K562 (cell line): ENCODE measurements around the gene COL23A1. TPM values are rescaled to one million over a fixed set of nuclear protein-coding genes. Genes with fewer than 3 reads are reported as not detected.
A peak's percentile ranks its signal among the peaks of the same experiment; 100 is the strongest.

ENCODE experiments used
- ATAC-seq: fragments of 200-7000 bp; cut with Tn5 transposase; 3 replicates; pipeline ENCODE4 v1.9.1; 2020; ENCODE audit warnings: moderate library complexity
- BruUV-seq: library from RNA; stranded (reverse); fragments of 400-500 nt; replicated peaks from 2 replicates; lab custom pipeline; 2021; lab: Mats Ljungman, UMichigan
- CTCF ChIA-PET: fragments of 300-600 bp; formaldehyde crosslinking; extraction: SDS; loops from one replicate; lab custom pipeline; 2021; ENCODE audit warnings: low intra/inter-chr PET ratio; lab: Yijun Ruan, JAX
- POLR2A ChIA-PET: fragments of 300-600, 350-650 bp; sonication (Branson Sonifier 250); formaldehyde crosslinking; extraction: SDS; loops from one replicate; lab custom pipeline; 2021; ENCODE audit warnings: antibody characterized with exemption, inconsistent platforms; lab: Yijun Ruan, JAX
- DNase-seq, 4 experiments: peaks; one replicate each; pipeline versions ENCODE4 v3.0.0 to v3.0.0-alpha.2; 2011 to 2018; ENCODE audit warnings: low spot score in 3 of 4, mixed read lengths in 3 of 4; ENCODE audit errors: extremely low read depth in 1 of 4
- FAIRE-seq: peaks from 2 replicates; lab custom pipeline; 2011; peaks lifted over from hg19 to GRCh38; lab: Jason Lieb, UNC
- H2AFZ ChIP-seq: 2 replicates; pipeline ENCODE4 v1.6.0; 2011; ENCODE audit warnings: low read depth, low read length, control low read depth, inconsistent platforms
- H3K27ac ChIP-seq: fragments of 200-600 bp; 3 replicates; pipeline ENCODE4 v1.8.0; 2011; ENCODE audit warnings: low read depth, mild to moderate bottlenecking, control low read depth, inconsistent platforms, low read length, moderate library complexity, mixed read lengths; ENCODE audit errors: extremely low read depth
- H3K27me3 ChIP-seq, 2 experiments: fragments of 300-600 bp in 1 of 2; 2 replicates in 1 of 2; 3 replicates in 1 of 2; pipeline versions ENCODE4 v1.6.0 to v1.8.0; 2011; ENCODE audit warnings: inconsistent platforms in 2 of 2, low read length in 2 of 2, mild to moderate bottlenecking in 1 of 2, mixed read lengths in 1 of 2, moderate library complexity in 1 of 2; ENCODE audit not compliant: control insufficient read depth in 2 of 2, insufficient read depth in 2 of 2
- H3K36me3 ChIP-seq: fragments of 300-600 bp; 3 replicates; pipeline ENCODE4 v1.8.0; 2011; ENCODE audit warnings: mild to moderate bottlenecking, low read length, inconsistent platforms; ENCODE audit not compliant: control insufficient read depth, insufficient read depth
- H3K4me1 ChIP-seq, 2 experiments: fragments of 200-600 bp in 1 of 2; replicated peaks in 1 of 2; 2 replicates in 1 of 2; 3 replicates in 1 of 2; pipeline versions ENCODE4 v1.5.1 to v1.8.0; 2011; ENCODE audit warnings: inconsistent platforms in 2 of 2, low read length in 2 of 2, mild to moderate bottlenecking in 1 of 2, mixed read lengths in 1 of 2, moderate library complexity in 1 of 2; ENCODE audit not compliant: control insufficient read depth in 2 of 2, insufficient read depth in 2 of 2
- H3K4me2 ChIP-seq: 2 replicates; pipeline ENCODE4 v1.6.1; 2011; ENCODE audit warnings: low read length, control low read depth, inconsistent platforms, mixed read lengths; ENCODE audit not compliant: insufficient read depth
- H3K4me3 ChIP-seq: fragments of 200-600 bp; sonication (generic), shearing (Covaris generic); 2 replicates; pipeline ENCODE4 v1.5.1; 2016; ENCODE audit warnings: control low read depth, inconsistent platforms
- H3K79me2 ChIP-seq: fragments of 200-600 bp; 3 replicates; pipeline ENCODE4 v1.8.0; 2011; ENCODE audit warnings: low read length, inconsistent platforms; ENCODE audit not compliant: control insufficient read depth, insufficient read depth
- H3K9ac ChIP-seq, 2 experiments: 2 replicates each; pipeline versions ENCODE4 v1.6.0 to v1.6.1; 2011; ENCODE audit warnings: low read depth in 2 of 2, low read length in 2 of 2, control low read depth in 1 of 2, inconsistent platforms in 1 of 2, mild to moderate bottlenecking in 1 of 2, mixed read lengths in 1 of 2; ENCODE audit not compliant: insufficient read depth in 1 of 2
- H3K9me1 ChIP-seq: one replicate; pipeline ENCODE4 v1.6.0; 2011; ENCODE audit warnings: inconsistent platforms, mild to moderate bottlenecking, low read length, moderate library complexity; ENCODE audit not compliant: control insufficient read depth, insufficient read depth
- H3K9me3 ChIP-seq: replicated peaks from 2 replicates; pipeline ENCODE4 v1.5.1; 2011; ENCODE audit warnings: low read depth, low read length, inconsistent platforms; ENCODE audit not compliant: control insufficient read depth, insufficient read depth
- H4K20me1 ChIP-seq: replicated peaks from 2 replicates; pipeline ENCODE4 v1.6.1; 2011; ENCODE audit warnings: low read length, inconsistent platforms, mixed read lengths; ENCODE audit not compliant: control insufficient read depth, insufficient read depth
- ARHGAP35 ChIP-seq: fragments of 450-650 bp; IDR thresholded peaks from 2 replicates; pipeline ENCODE4 v1.6.1; 2018; ENCODE audit not compliant: partially characterized antibody
- ARNT ChIP-seq, 2 experiments: fragments of 450-650 bp; IDR thresholded peaks; 2 replicates each; pipeline ENCODE4 v1.6.1; 2016; ENCODE audit warnings: mild to moderate bottlenecking in 1 of 2
- CBFA2T3 ChIP-seq: fragments of 450-650 bp; IDR thresholded peaks from 2 replicates; pipeline ENCODE4 v1.6.1; 2017
- ETV5 ChIP-seq: sonication (generic); formaldehyde crosslinking; IDR thresholded peaks from 2 replicates; pipeline ENCODE4 v1.4.0; 2020; ENCODE audit warnings: low read depth, mild to moderate bottlenecking, missing genetic modification reagents
- FOXA1 ChIP-seq: fragments of 450-650 bp; IDR thresholded peaks from 2 replicates; pipeline ENCODE4 v1.6.1; 2016; ENCODE audit warnings: mild to moderate bottlenecking, borderline replicate concordance
- HMGN3 ChIP-seq: IDR thresholded peaks from 2 replicates; pipeline ENCODE4 v1.6.1; 2011; ENCODE audit warnings: borderline replicate concordance, low read depth, mild to moderate bottlenecking, mixed read lengths, low read length; ENCODE audit not compliant: insufficient read length; ENCODE audit errors: extremely low read depth
- HNRNPH1 ChIP-seq: fragments of 200-400 bp; formaldehyde crosslinking; optimal IDR thresholded peaks from 2 replicates; pipeline ENCODE3; 2017; ENCODE audit warnings: low read depth, mild to moderate bottlenecking, low read length, moderate library complexity
- KAT8 ChIP-seq: fragments of 450-650 bp; IDR thresholded peaks from 2 replicates; pipeline ENCODE4 v1.6.1; 2016; ENCODE audit warnings: low read depth, mild to moderate bottlenecking
- NFIC ChIP-seq: fragments of 450-650 bp; IDR thresholded peaks from 2 replicates; pipeline ENCODE4 v1.6.1; 2017; ENCODE audit warnings: mild to moderate bottlenecking, inconsistent platforms
- POLR2B ChIP-seq: fragments of 450-650 bp; IDR thresholded peaks from 2 replicates; pipeline ENCODE4 v1.6.1; 2018; ENCODE audit warnings: low read depth; ENCODE audit not compliant: partially characterized antibody
- RBBP5 ChIP-seq: fragments of 200-600 bp; sonication (generic); IDR thresholded peaks from 2 replicates; pipeline ENCODE4 v1.6.1; 2012; ENCODE audit warnings: borderline replicate concordance, mild to moderate bottlenecking, low read length, control low read depth, inconsistent platforms; ENCODE audit not compliant: insufficient read depth, poor library complexity, severe bottlenecking
- RFX7 ChIP-seq: fragments of 250-450 bp; sonication (Bioruptor Pico); IDR thresholded peaks from 2 replicates; pipeline ENCODE4 v1.5.1; 2021; ENCODE audit warnings: mild to moderate bottlenecking
- SMAD2 ChIP-seq: fragments of 150-350 bp; IDR thresholded peaks from 2 replicates; pipeline ENCODE4 v1.6.1; 2014; ENCODE audit warnings: low read depth, mild to moderate bottlenecking, low read length
- U2AF1 ChIP-seq: fragments of 200-400 bp; formaldehyde crosslinking; optimal IDR thresholded peaks from 2 replicates; pipeline ENCODE3; 2017; ENCODE audit warnings: mild to moderate bottlenecking, low read depth, low read length, moderate library complexity
- ZBED1 ChIP-seq: IDR thresholded peaks from 2 replicates; pipeline ENCODE4 v1.6.1; 2014
- ZNF121 ChIP-seq: sonication (generic); formaldehyde crosslinking; conservative IDR thresholded peaks from 2 replicates; pipeline ENCODE4 v1.8.0; 2022; ENCODE audit warnings: missing genetic modification reagents
- ZNF3 ChIP-seq: fragments of 250-450 bp; sonication (Bioruptor Pico); IDR thresholded peaks from 2 replicates; pipeline ENCODE4 v1.5.0; 2021; ENCODE audit warnings: mild to moderate bottlenecking, moderate library complexity
- ZNF583 ChIP-seq: fragments of 250-450 bp; sonication (Bioruptor Pico); IDR thresholded peaks from 2 replicates; pipeline ENCODE4 v1.4.0; 2020
- ZNF79 ChIP-seq: fragments of 250-450 bp; sonication (Bioruptor Pico); IDR thresholded peaks from 2 replicates; pipeline ENCODE4 v1.4.0; 2020; ENCODE audit warnings: low read depth, mild to moderate bottlenecking, moderate library complexity
- WGBS: fragments of 100-300 bp; shearing (Covaris generic); methylation state at CpG from one replicate; pipeline ENCODE4 v1.1.6; 2016; ENCODE audit warnings: low coverage, mixed read lengths; ENCODE audit not compliant: insufficient coverage; ENCODE audit errors: missing lambda C conversion rate; 5-methylcytosine and 5-hydroxymethylcytosine counted together
- in situ Hi-C: fragments of 300-500 bp; cut with MboI; formaldehyde crosslinking; loops from 4 replicates; pipeline ENCODE4 v1.15.0; 2018; ENCODE audit warnings: inconsistent platforms, mixed read lengths
- intact Hi-C: fragments of 100-400 bp; cut with micrococcal nuclease; formaldehyde crosslinking; loops from 2 replicates; pipeline ENCODE4 v1.14.2; 2022
- polyA plus RNA-seq, 8 experiments: library from polyadenylated mRNA; depleted of rRNA in 4 of 8; stranded (reverse) in 5 of 8; unstranded in 3 of 8; fragments of >200 nt; fragmentation: Nextera tagmentation in 2 of 8; fragmentation: Illumina TruSeq in 1 of 8; extraction: Ambion mirVana in 2 of 8; extraction: Trizol in 1 of 8; gene quantifications; 2 replicates each; pipeline versions ENCODE4 v1.2.1 to v1.2.3, GENCODE V29; 2011 to 2014; ENCODE audit warnings: inconsistent platforms in 1 of 8, missing spikeins in 1 of 8
- total RNA-seq, 7 experiments: library from RNA; depleted of rRNA in 6 of 7; stranded (reverse); fragments of >200 nt in 6 of 7; fragmentation: Illumina TruSeq in 2 of 7; extraction: Trizol in 2 of 7; gene quantifications; 2 replicates each; pipeline versions ENCODE4 v1.2.1 to v1.2.3, GENCODE V29; 2011 to 2021; ENCODE audit warnings: low replicate concordance in 1 of 7
- TF ChIP-seq, protein P1 (sequence below): fragments of 250-450 bp; sonication (Bioruptor Pico); IDR thresholded peaks from 2 replicates; pipeline ENCODE4 v1.9.0; 2021; ENCODE audit warnings: mild to moderate bottlenecking, inconsistent platforms

COL23A1 gene
- total and polyA plus RNA-seq, 9 of the 15 experiments (the other 6 are each of a cell fraction or from before 2014, with no cell fraction given): 0.09 TPM; not detected in 8

DNA sequence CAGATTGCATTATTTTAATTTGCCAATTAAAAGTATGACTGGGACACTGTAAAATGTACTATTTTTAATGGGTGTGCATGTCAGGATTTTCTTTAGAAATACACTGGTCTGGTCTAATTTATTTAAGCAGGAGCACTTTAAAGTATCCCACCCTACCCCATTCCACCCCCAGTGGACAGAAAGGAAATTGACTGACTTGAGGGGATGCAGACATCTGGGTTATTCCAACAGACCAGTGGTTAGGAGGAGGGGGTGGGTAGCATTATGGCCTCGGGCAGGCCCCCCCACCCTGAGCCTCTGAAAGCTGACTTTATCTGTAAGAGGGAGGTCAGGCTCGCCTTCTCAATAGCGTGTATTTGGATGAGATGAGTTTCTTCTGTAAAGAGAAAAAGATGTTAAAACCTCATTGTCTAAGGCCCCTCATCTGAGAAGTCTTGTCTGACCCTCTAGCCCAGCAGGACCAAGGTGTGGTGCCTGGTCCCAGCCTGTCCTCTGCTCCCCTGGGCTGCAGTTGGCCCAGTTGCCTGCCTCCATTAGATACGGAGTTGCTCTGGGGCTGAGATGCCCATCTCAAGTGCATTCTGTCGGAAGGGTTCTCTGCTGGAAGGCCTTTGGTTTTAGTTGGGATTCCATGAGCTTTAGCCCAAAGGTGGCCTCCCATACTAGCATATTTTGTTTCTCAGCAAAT, 381.5 kb downstream of the COL23A1 start:
- peaks cover 85% of the 10 kb centered on the region for H3K36me3 ChIP-seq
- no TSS peak for BruUV-seq
- H3K27me3 ChIP-seq: no peaks in the 10 kb centered on the region
- H3K9me1 ChIP-seq: peaks cover 10% of the 10 kb centered on the region
- H3K9ac ChIP-seq: no peak overlapping the region
- H3K27ac ChIP-seq: no peak overlapping the region
- no peak for ATAC-seq
- no peak for FAIRE-seq
- in situ Hi-C loops: no loop called here
- no peak overlapping the region for H2AFZ ChIP-seq
- H4K20me1 ChIP-seq: peaks cover 79% of the 10 kb centered on the region
- H3K4me2 ChIP-seq: no peak overlapping the region
- POLR2A ChIA-PET: interaction anchor here (0.6 to 12.7 kb wide), 4 partner anchors 12 to 174 kb away, joined by 3 to 162 read pairs (median 4); partner anchors contain the start of gene PHYKPL
- no peak overlapping the region for H3K4me3 ChIP-seq
- 76% methylated on average over 5 of the region's 5 CpGs for WGBS
- peak in 2 of 4 experiments; percentile 53 for DNase-seq
- peaks cover 20 to 21% of the 10 kb centered on the region in 2 experiments; a peak in 4 of 5 replicates for H3K4me1 ChIP-seq
- no peaks in the 10 kb centered on the region for H3K9me3 ChIP-seq
- CTCF ChIA-PET: no interaction called here
- intact Hi-C loops: no loop called here
- H3K79me2 ChIP-seq: peaks cover 62% of the 10 kb centered on the region
- no peak for TF ChIP-seq RBBP5
- TF ChIP-seq ARHGAP35: no peak
- TF ChIP-seq HNRNPH1: no peak
- TF ChIP-seq ZNF121 (CRISPR knock-in tag): no peak
- no peak for TF ChIP-seq ZNF583
- no peak for TF ChIP-seq CBFA2T3
- no peak for TF ChIP-seq KAT8
- no peak for TF ChIP-seq ZNF79 (CRISPR knock-in tag)
- TF ChIP-seq U2AF1: no peak
- no peak for TF ChIP-seq RFX7 (CRISPR knock-in tag)
- TF ChIP-seq NFIC: no peak
- TF ChIP-seq SMAD2: no peak
- TF ChIP-seq ZNF3: no peak
- TF ChIP-seq, protein P1, sequence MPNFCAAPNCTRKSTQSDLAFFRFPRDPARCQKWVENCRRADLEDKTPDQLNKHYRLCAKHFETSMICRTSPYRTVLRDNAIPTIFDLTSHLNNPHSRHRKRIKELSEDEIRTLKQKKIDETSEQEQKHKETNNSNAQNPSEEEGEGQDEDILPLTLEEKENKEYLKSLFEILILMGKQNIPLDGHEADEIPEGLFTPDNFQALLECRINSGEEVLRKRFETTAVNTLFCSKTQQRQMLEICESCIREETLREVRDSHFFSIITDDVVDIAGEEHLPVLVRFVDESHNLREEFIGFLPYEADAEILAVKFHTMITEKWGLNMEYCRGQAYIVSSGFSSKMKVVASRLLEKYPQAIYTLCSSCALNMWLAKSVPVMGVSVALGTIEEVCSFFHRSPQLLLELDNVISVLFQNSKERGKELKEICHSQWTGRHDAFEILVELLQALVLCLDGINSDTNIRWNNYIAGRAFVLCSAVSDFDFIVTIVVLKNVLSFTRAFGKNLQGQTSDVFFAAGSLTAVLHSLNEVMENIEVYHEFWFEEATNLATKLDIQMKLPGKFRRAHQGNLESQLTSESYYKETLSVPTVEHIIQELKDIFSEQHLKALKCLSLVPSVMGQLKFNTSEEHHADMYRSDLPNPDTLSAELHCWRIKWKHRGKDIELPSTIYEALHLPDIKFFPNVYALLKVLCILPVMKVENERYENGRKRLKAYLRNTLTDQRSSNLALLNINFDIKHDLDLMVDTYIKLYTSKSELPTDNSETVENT (CRISPR knock-in tag): no peak
- TF ChIP-seq FOXA1: no peak
- no peak for TF ChIP-seq ARNT (IDR thresholded peaks at IDR 0.05)
- no peak for TF ChIP-seq HMGN3
- no peak for TF ChIP-seq ZBED1
- no peak for TF ChIP-seq ETV5 (CRISPR knock-in tag)
- TF ChIP-seq POLR2B: no peak
